KMS-11 (cell line): Measurements from ENCODE around the gene CDADC1.

Experiments
- H2AFZ ChIP-seq: fragments of 200-600 bp; sonication (generic); 2 replicates; pipeline ENCODE4 v1.6.1; 2016; ENCODE audit warnings: antibody characterized with exemption, mixed run types, low read depth
- H3K27ac ChIP-seq: fragments of 200-600 bp; sonication (generic); 2 replicates; pipeline ENCODE4 v1.6.1; 2016; ENCODE audit warnings: mild to moderate bottlenecking, mixed run types
- H3K27me3 ChIP-seq: fragments of 200-600 bp; sonication (generic); 2 replicates; pipeline ENCODE4 v1.6.1; 2017; ENCODE audit warnings: mild to moderate bottlenecking, low read depth, mixed run types, moderate library complexity; ENCODE audit not compliant: insufficient read depth
- H3K36me3 ChIP-seq: fragments of 200-600 bp; sonication (generic); 2 replicates; pipeline ENCODE4 v1.6.1; 2017; ENCODE audit warnings: mild to moderate bottlenecking, mixed run types; ENCODE audit not compliant: insufficient read depth
- H3K4me1 ChIP-seq: fragments of 200-600 bp; sonication (generic); 2 replicates; pipeline ENCODE4 v1.6.1; 2016; ENCODE audit warnings: mild to moderate bottlenecking, low read depth, mixed run types; ENCODE audit not compliant: poor library complexity, severe bottlenecking
- H3K4me2 ChIP-seq: fragments of 200-600 bp; sonication (generic); 2 replicates; pipeline ENCODE4 v1.7.0; 2016; ENCODE audit warnings: mild to moderate bottlenecking, mixed run types
- H3K4me3 ChIP-seq: fragments of 200-600 bp; sonication (generic); IDR thresholded peaks from 2 replicates; pipeline ENCODE4 v1.6.1; 2017; ENCODE audit warnings: low read depth, low read length, mixed read lengths; ENCODE audit not compliant: insufficient read depth
- H3K79me2 ChIP-seq: fragments of 200-600 bp; sonication (generic); 2 replicates; pipeline ENCODE4 v1.6.1; 2016; ENCODE audit warnings: low read depth, mixed run types; ENCODE audit not compliant: insufficient read depth
- H3K9ac ChIP-seq: fragments of 200-600 bp; sonication (generic); 2 replicates; pipeline ENCODE4 v1.6.1; 2016; ENCODE audit warnings: mild to moderate bottlenecking, mixed run types
- H4K20me1 ChIP-seq: fragments of 200-600 bp; sonication (generic); 2 replicates; pipeline ENCODE4 v1.6.1; 2016; ENCODE audit warnings: mild to moderate bottlenecking, mixed run types; ENCODE audit not compliant: insufficient read depth
- TF ChIP-seq, protein P1 (sequence below): fragments of 200-600 bp; sonication (generic); conservative IDR thresholded peaks from 2 replicates; pipeline ENCODE4 v1.6.1; 2017; ENCODE audit warnings: low read depth, mild to moderate bottlenecking, antibody characterized with exemption, low read length, moderate library complexity, mixed read lengths

Gene CDADC1

GRCh38 chr13:49340161-49340560 is 92.4 kb downstream of the CDADC1 start:
- H3K36me3 ChIP-seq: no peaks in the 10 kb centered on the region

DNA sequence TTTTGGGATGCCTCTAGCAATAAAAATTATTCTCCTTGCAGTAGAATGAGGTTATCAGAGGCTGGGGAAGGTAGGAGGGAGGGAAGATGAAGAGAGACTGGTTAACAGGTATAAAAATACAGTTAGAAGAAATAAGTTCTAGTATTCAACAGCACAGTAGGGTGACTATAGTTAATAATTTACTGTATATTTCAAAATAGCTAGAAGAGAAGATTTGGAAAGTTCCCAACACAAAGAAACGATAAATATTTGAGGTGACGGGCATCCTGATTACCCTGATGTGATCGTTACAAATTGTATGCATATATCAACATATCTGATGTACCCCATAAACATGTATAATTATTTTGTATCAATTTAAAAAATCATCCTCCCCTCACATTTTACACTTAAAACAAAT is 93.8 kb downstream of the CDADC1 start:
- H3K36me3 ChIP-seq: no peaks in the 10 kb centered on the region
- no peak overlapping the region for H3K4me2 ChIP-seq
- H3K4me1 ChIP-seq: no peaks in the 10 kb centered on the region
- no peak overlapping the region for H2AFZ ChIP-seq
- H4K20me1 ChIP-seq: no peaks in the 10 kb centered on the region
- H3K4me3 ChIP-seq: no peak overlapping the region
- no peaks in the 10 kb centered on the region for H3K79me2 ChIP-seq
- H3K27me3 ChIP-seq: no peaks in the 10 kb centered on the region
- no peak overlapping the region for H3K27ac ChIP-seq
- TF ChIP-seq, protein P1, sequence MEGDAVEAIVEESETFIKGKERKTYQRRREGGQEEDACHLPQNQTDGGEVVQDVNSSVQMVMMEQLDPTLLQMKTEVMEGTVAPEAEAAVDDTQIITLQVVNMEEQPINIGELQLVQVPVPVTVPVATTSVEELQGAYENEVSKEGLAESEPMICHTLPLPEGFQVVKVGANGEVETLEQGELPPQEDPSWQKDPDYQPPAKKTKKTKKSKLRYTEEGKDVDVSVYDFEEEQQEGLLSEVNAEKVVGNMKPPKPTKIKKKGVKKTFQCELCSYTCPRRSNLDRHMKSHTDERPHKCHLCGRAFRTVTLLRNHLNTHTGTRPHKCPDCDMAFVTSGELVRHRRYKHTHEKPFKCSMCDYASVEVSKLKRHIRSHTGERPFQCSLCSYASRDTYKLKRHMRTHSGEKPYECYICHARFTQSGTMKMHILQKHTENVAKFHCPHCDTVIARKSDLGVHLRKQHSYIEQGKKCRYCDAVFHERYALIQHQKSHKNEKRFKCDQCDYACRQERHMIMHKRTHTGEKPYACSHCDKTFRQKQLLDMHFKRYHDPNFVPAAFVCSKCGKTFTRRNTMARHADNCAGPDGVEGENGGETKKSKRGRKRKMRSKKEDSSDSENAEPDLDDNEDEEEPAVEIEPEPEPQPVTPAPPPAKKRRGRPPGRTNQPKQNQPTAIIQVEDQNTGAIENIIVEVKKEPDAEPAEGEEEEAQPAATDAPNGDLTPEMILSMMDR: no peak
- H3K9ac ChIP-seq: no peak overlapping the region

More at GRCh38 chr13:49340161-49340560, 92.4 kb downstream of the CDADC1 start:
- Histone ChIP-seq H3K9ac (no peak overlapping the region), H3K27ac (no peak overlapping the region), H3K4me1 (no peaks in the 10 kb centered on the region), H3K27me3 (no peaks in the 10 kb centered on the region), H2AFZ (no peak overlapping the region), H4K20me1 (no peaks in the 10 kb centered on the region), H3K4me2 (no peak overlapping the region), H3K4me3 (no peak overlapping the region), H3K79me2 (no peaks in the 10 kb centered on the region)
- TF ChIP-seq, protein P1: no peak

DNA sequence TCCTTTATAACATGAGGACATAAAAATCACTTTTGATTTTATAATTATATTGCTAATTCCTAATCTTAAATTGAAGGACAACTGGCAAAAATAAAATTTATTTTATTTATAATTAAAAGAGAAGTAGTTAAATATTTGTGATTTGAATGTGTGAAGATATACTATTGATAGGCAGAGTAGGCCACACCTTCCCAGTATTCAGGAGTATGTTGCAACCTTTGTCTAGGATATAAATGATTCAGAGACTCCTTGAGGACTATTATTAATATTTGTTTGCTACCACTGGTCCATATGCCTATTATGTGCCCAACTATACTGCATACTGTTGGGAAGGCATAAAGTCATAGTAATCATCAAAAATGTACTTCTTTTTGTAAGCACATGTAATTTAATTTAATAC is 94.2 kb downstream of the CDADC1 start:
- TF ChIP-seq, protein P1: no peak
- Histone ChIP-seq H4K20me1 (no peaks in the 10 kb centered on the region), H3K79me2 (no peaks in the 10 kb centered on the region), H3K4me1 (no peaks in the 10 kb centered on the region), H2AFZ (no peak overlapping the region), H3K36me3 (no peaks in the 10 kb centered on the region), H3K27ac (no peak overlapping the region), H3K27me3 (no peaks in the 10 kb centered on the region), H3K4me2 (no peak overlapping the region), H3K9ac (no peak overlapping the region), H3K4me3 (no peak overlapping the region)

DNA sequence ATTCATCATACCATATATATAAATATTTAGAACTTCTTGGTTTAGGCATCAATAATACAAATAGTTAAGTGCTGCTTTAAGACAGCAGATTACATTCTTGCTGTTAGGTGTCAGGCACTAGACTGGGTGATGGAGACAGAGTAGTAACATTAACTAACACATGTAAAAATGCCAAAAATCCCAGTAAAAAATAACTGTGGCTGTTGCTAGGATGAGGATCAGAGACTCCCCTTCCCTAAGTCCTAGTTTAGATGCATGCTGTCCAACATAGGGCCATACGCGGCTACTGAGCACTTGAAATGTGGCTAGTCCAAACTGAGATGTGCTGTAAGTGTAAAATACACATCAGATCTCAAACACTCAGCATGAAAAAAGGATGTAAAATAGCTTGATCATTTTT is 94.7 kb downstream of the CDADC1 start:
- Histone ChIP-seq H3K4me2 (no peak overlapping the region), H3K27ac (no peak overlapping the region), H3K9ac (no peak overlapping the region), H3K4me1 (no peaks in the 10 kb centered on the region), H4K20me1 (no peaks in the 10 kb centered on the region), H3K4me3 (no peak overlapping the region), H3K36me3 (no peaks in the 10 kb centered on the region), H3K27me3 (no peaks in the 10 kb centered on the region), H2AFZ (no peak overlapping the region), H3K79me2 (no peaks in the 10 kb centered on the region)
- TF ChIP-seq, protein P1: no peak
